ENCODE results near the gene ZNF280D.

ZNF280D gene

GRCh38 chr15:56608993-56609392, 124.3 kb downstream of the ZNF280D start:
- no peak overlapping the region for H3K4me3 ChIP-seq (ENCODE audit: low read length)
- H3K36me3 ChIP-seq (ENCODE audit: control insufficient read depth, insufficient read depth, low read length): no peaks in the 10 kb centered on the region

DNA sequence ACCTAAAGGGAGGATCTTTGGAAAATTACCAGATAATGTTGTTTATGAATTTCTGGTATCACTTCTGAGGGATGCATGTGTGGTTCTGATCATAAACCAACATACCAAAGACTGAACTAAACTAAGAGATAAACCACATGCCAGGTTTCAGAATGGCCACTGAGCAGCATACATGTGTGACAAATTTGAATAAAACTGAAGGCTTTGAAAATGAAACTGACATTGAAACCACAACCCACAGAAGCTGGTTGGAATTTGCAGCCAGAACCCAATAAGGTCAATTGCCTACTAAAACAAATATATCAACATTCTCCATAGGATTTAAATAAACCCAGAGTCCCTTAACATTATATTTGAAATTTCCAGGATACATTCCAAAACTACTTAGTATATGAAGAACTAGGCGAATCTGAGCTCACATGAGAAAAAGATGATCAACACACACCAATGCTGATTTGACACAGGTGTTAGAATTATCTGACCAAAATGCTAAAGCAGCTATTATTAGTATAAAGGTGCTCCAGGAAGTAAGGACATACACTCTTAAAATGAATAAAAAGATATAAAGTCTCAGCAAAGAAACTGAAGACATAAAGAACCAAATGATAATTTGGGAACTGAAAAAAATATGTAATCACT, 125.0 kb downstream of the ZNF280D start:
- no peaks in the 10 kb centered on the region for H3K4me1 ChIP-seq (ENCODE audit: control insufficient read depth, insufficient read depth, low read length)
- H3K27me3 ChIP-seq (ENCODE audit: control insufficient read depth, insufficient read depth, low read length): no peaks in the 10 kb centered on the region
- H3K9me3 ChIP-seq (ENCODE audit: control insufficient read depth, low read length): no peaks in the 10 kb centered on the region
- H3K4me3 ChIP-seq (ENCODE audit: low read length): no peak overlapping the region
- no peaks in the 10 kb centered on the region for H3K36me3 ChIP-seq (ENCODE audit: control insufficient read depth, insufficient read depth, low read length)
- H3K9ac ChIP-seq (ENCODE audit: low read length): no peak overlapping the region

More at GRCh38 chr15:56608993-56609392, 124.3 kb downstream of the ZNF280D start:
- H3K4me1 ChIP-seq (ENCODE audit: control insufficient read depth, insufficient read depth, low read length): no peaks in the 10 kb centered on the region
- H3K27me3 ChIP-seq (ENCODE audit: control insufficient read depth, insufficient read depth, low read length): no peaks in the 10 kb centered on the region
- H3K9me3 ChIP-seq (ENCODE audit: control insufficient read depth, low read length): no peaks in the 10 kb centered on the region
- H3K9ac ChIP-seq (ENCODE audit: low read length): no peak overlapping the region

- no peaks in the 10 kb centered on the region for H3K4me1 ChIP-seq (ENCODE audit: control insufficient read depth, insufficient read depth, low read length)
- no peak overlapping the region for H3K4me3 ChIP-seq (ENCODE audit: low read length)
- H3K36me3 ChIP-seq (ENCODE audit: control insufficient read depth, insufficient read depth, low read length): no peaks in the 10 kb centered on the region
Measured at GRCh38 chr15:56602253-56602652, 131.1 kb downstream of the ZNF280D start.

DNA sequence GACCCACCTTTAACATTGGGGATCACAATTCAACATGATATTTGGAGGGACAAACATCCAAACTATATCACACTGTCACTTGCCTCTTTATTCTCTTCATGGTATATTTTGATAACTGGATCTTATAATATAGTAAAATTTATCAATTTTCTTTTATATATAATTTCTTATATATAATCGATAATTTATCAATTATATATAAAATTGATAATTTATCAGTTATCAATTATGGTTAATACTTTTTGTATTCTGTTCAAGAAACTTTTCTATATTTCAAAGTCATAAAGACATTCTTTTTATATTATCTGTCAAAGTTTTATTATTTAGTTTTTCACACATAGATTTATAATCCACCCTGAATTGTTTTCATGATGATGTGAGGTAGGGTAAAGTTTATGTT, 132.9 kb downstream of the ZNF280D start:
- Histone ChIP-seq H3K9ac (ENCODE audit: low read length) (no peak overlapping the region), H3K9me3 (ENCODE audit: control insufficient read depth, low read length) (no peaks in the 10 kb centered on the region)

More at GRCh38 chr15:56602253-56602652, 131.1 kb downstream of the ZNF280D start:
- Histone ChIP-seq H3K27me3 (ENCODE audit: control insufficient read depth, insufficient read depth, low read length) (no peaks in the 10 kb centered on the region), H3K9me3 (ENCODE audit: control insufficient read depth, low read length) (no peaks in the 10 kb centered on the region), H3K9ac (ENCODE audit: low read length) (no peak overlapping the region)

GRCh38 chr15:56598991-56599390, 134.3 kb downstream of the ZNF280D start:
- no peaks in the 10 kb centered on the region for H3K36me3 ChIP-seq (ENCODE audit: control insufficient read depth, insufficient read depth, low read length)
- no peaks in the 10 kb centered on the region for H3K4me1 ChIP-seq (ENCODE audit: control insufficient read depth, insufficient read depth, low read length)

More for the DNA sequence above, 132.9 kb downstream of the ZNF280D start:
- H3K4me1 ChIP-seq (ENCODE audit: control insufficient read depth, insufficient read depth, low read length): no peaks in the 10 kb centered on the region
- no peaks in the 10 kb centered on the region for H3K27me3 ChIP-seq (ENCODE audit: control insufficient read depth, insufficient read depth, low read length)
- H3K36me3 ChIP-seq (ENCODE audit: control insufficient read depth, insufficient read depth, low read length): no peaks in the 10 kb centered on the region
- no peak overlapping the region for H3K4me3 ChIP-seq (ENCODE audit: low read length)

GRCh38 chr15:56587686-56588085, 145.6 kb downstream of the ZNF280D start:
- Histone ChIP-seq H3K9me3 (ENCODE audit: control insufficient read depth, low read length) (no peaks in the 10 kb centered on the region), H3K27me3 (ENCODE audit: control insufficient read depth, insufficient read depth, low read length) (no peaks in the 10 kb centered on the region), H3K9ac (ENCODE audit: low read length) (no peak overlapping the region), H3K4me1 (ENCODE audit: control insufficient read depth, insufficient read depth, low read length) (no peaks in the 10 kb centered on the region), H3K36me3 (ENCODE audit: control insufficient read depth, insufficient read depth, low read length) (no peaks in the 10 kb centered on the region), H3K4me3 (ENCODE audit: low read length) (no peak overlapping the region)

More at GRCh38 chr15:56598991-56599390, 134.3 kb downstream of the ZNF280D start:
- Histone ChIP-seq H3K4me3 (ENCODE audit: low read length) (no peak overlapping the region), H3K9me3 (ENCODE audit: control insufficient read depth, low read length) (no peaks in the 10 kb centered on the region), H3K27me3 (ENCODE audit: control insufficient read depth, insufficient read depth, low read length) (no peaks in the 10 kb centered on the region), H3K9ac (ENCODE audit: low read length) (no peak overlapping the region)

- no peak overlapping the region for H3K9ac ChIP-seq (ENCODE audit: low read length)
- no peaks in the 10 kb centered on the region for H3K4me1 ChIP-seq (ENCODE audit: control insufficient read depth, insufficient read depth, low read length)
- no peak overlapping the region for H3K4me3 ChIP-seq (ENCODE audit: low read length)
- H3K27me3 ChIP-seq (ENCODE audit: control insufficient read depth, insufficient read depth, low read length): no peaks in the 10 kb centered on the region
- H3K9me3 ChIP-seq (ENCODE audit: control insufficient read depth, low read length): no peaks in the 10 kb centered on the region
- no peaks in the 10 kb centered on the region for H3K36me3 ChIP-seq (ENCODE audit: control insufficient read depth, insufficient read depth, low read length)
Measured at GRCh38 chr15:56586206-56586605, 147.1 kb downstream of the ZNF280D start.

DNA sequence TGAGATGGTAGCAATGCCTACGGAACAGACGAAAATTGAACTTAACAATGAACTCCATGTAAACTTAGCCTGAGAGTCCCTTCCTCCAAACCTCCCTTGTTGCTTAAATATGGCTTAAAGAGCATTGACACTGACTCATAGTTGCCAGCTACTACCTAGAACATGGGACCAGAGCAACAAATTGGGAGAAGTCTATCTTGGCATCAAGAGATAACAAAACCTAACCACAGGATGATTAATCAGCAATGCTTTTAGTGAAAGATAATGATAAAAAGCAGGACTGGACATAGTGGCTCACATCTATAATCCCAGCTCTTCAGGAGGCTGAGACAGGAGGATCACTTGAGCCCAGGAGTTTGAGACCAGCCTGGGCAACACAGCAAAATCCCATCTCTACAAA, 150.5 kb downstream of the ZNF280D start:
- Histone ChIP-seq H3K9ac (ENCODE audit: low read length) (no peak overlapping the region), H3K9me3 (ENCODE audit: control insufficient read depth, low read length) (no peaks in the 10 kb centered on the region), H3K36me3 (ENCODE audit: control insufficient read depth, insufficient read depth, low read length) (no peaks in the 10 kb centered on the region), H3K4me3 (ENCODE audit: low read length) (no peak overlapping the region), H3K27me3 (ENCODE audit: control insufficient read depth, insufficient read depth, low read length) (no peaks in the 10 kb centered on the region), H3K4me1 (ENCODE audit: control insufficient read depth, insufficient read depth, low read length) (no peaks in the 10 kb centered on the region)

All from mucosa of stomach (tissue), 1 donor.